ENCODE measurements around the gene TAF4.
"Not testable (repeated sequence)": the region's sequence is repeated elsewhere in the genome, so short reads cannot be mapped to it uniquely, and the experiment has no call there.

TAF4 gene

GRCh38 chr20:62084224-62084623, 18.5 kb upstream of the TAF4 start:
- TF ChIP-seq WT1 (tag by site-specific recombination; IDR thresholded peaks at IDR 0.05) (peak; percentile 74), KLF17 (tag by site-specific recombination; IDR thresholded peaks at IDR 0.05) (0 out of 2 replicates have a peak, but pooled peaks have one; percentile 27), KLF1 (tag by site-specific recombination; IDR thresholded peaks at IDR 0.05) (0 out of 2 replicates have a peak, but pooled peaks have one; percentile 38), GLIS1 (tag by site-specific recombination; IDR thresholded peaks at IDR 0.05) (peak; percentile 79), SP7 (tag by site-specific recombination; IDR thresholded peaks at IDR 0.05) (peak; percentile 33; the same call in 1 of the 2 replicates)
- H3K9me3 ChIP-seq (ENCODE audit: control insufficient read depth, insufficient read depth, low read depth, low read length); CTCF ChIA-PET; H3K27ac ChIP-seq (ENCODE audit: extremely low read depth, low read depth, low read length); H3K4me1 ChIP-seq (ENCODE audit: control insufficient read depth, insufficient read depth, low read length); H3K4me3 ChIP-seq (ENCODE audit: low read depth, low read length); H3K36me3 ChIP-seq (ENCODE audit: control insufficient read depth in 2 of 2, insufficient read depth in 1 of 2, low read length in 2 of 2); POLR2A ChIA-PET: not testable (repeated sequence)

GRCh38 chr20:62083312-62083711, 17.6 kb upstream of the TAF4 start:
- Histone ChIP-seq H3K36me3 (ENCODE audit: control insufficient read depth in 2 of 2, insufficient read depth in 1 of 2, low read length in 2 of 2) (no peaks in the 10 kb centered on the region), H3K9me3 (ENCODE audit: control insufficient read depth, insufficient read depth, low read depth, low read length) (no peaks in the 10 kb centered on the region), H3K27ac (ENCODE audit: extremely low read depth, low read depth, low read length) (no peak overlapping the region), H3K4me1 (ENCODE audit: control insufficient read depth, insufficient read depth, low read length) (no peaks in the 10 kb centered on the region), H3K4me3 (ENCODE audit: low read depth, low read length) (no peak overlapping the region)
- TF ChIP-seq ZNF561 (tag by site-specific recombination; IDR thresholded peaks at IDR 0.05; ENCODE audit: borderline replicate concordance): no peak
- no peak for TF ChIP-seq ZNF626 (tag by site-specific recombination; IDR thresholded peaks at IDR 0.05)
- no peak for TF ChIP-seq ZNF549 (tag by site-specific recombination; IDR thresholded peaks at IDR 0.05)
- TF ChIP-seq ZNF610 (tag by site-specific recombination; IDR thresholded peaks at IDR 0.05; ENCODE audit: borderline replicate concordance): no peak
- no peak for TF ChIP-seq ZNF23 (tag by site-specific recombination; IDR thresholded peaks at IDR 0.05; ENCODE audit: borderline replicate concordance)
- TF ChIP-seq PBX3 (CRISPR knock-in tag; IDR thresholded peaks at IDR 0.05): no peak
- TF ChIP-seq PRDM1 (tag by site-specific recombination; IDR thresholded peaks at IDR 0.05): 0 out of 2 replicates have a peak, but pooled peaks have one; percentile 10
- TF ChIP-seq ZEB2 (tag by site-specific recombination; IDR thresholded peaks at IDR 0.05): no peak
- peak; percentile 80 for TF ChIP-seq ZNF366 (tag by site-specific recombination; conservative IDR thresholded peaks at IDR 0.05)
- TF ChIP-seq REPIN1 (tag by site-specific recombination; IDR thresholded peaks at IDR 0.05; ENCODE audit: low read depth): no peak
- no peak for TF ChIP-seq HOXD13 (CRISPR knock-in tag; IDR thresholded peaks at IDR 0.05; ENCODE audit: borderline replicate concordance)
- TF ChIP-seq ZNF585B (tag by site-specific recombination; IDR thresholded peaks at IDR 0.05): no peak
- TF ChIP-seq MYNN (tag by site-specific recombination; IDR thresholded peaks at IDR 0.05; ENCODE audit: borderline replicate concordance): no peak
- TF ChIP-seq ZNF26 (tag by site-specific recombination; IDR thresholded peaks at IDR 0.05): no peak
- TF ChIP-seq ZNF660 (tag by site-specific recombination; IDR thresholded peaks at IDR 0.05): no peak
- no peak for TF ChIP-seq YY1 (tag by site-specific recombination; IDR thresholded peaks at IDR 0.05)
- ChIA-PET CTCF (no interaction called here), POLR2A (no interaction called here)

Measured in HEK293 (cell line).